ENCODE measurements around the gene COL18A1.
"Not testable (repeated sequence)": the region's sequence is repeated elsewhere in the genome, so short reads cannot be mapped to it uniquely, and the experiment has no call there.

Gene COL18A1

DNA sequence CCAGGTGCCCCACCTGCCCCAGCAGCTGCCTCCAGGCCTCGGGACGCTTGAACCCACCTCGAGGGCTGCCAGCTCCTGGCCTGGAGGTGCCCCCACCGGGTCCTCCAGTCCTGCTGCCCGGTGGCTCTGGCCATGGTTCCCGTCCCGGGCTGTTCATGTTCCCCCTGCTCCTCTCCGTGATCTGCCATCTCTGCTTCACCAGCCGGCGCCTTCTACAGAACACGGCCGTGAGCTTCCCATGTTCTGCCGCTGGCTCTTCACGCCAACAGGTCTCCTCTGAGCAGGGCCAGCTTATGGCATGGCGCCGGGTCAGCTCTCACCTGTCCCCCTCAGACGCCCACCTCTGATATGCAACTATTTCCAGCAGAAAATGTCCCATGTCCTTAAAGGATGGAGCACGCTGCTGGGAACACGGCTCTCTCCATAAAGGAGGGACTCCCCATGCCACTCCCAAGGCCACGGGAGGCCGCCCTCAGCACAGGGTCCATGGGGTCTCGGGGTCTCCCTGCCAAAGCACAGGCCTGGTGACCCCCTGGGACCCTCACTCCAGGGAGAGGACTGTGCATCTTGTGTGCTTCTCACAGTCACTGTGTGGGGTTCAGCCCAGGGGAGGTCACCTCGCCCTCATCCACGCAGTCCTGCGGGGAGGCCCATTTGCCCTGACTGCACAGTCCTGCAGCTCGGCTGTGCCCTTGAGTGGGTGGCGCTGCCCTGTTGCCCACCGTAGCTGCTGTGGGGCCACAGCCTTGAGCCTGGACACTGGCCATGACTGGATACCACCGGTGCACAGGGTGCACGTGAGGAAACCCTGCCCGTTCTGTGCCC is 36.7 kb downstream of the COL18A1 start:
- no peak for DNase-seq (ENCODE audit: low spot score)

DNA sequence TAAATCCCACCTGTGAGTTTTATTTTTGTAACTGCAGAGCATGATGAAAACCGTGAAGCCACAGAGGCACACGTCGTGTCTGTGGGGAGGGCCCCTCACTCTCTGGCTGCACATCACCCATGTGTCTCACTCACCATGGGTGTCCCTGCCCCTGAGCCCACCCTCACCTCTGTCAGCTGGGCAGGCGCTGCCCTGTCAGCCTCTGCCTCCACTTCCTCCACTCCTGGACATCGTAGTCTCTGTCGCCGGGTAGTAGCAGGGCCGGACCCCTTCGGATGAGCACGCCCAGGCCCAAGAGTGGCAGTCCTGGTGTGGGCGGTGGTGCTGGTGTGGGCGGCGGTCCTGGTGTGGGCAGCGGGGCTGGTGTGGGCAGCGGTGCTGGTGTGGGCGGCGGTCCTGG is 37.3 kb downstream of the COL18A1 start:
- DNase-seq (ENCODE audit: low spot score) = no peak

DNA sequence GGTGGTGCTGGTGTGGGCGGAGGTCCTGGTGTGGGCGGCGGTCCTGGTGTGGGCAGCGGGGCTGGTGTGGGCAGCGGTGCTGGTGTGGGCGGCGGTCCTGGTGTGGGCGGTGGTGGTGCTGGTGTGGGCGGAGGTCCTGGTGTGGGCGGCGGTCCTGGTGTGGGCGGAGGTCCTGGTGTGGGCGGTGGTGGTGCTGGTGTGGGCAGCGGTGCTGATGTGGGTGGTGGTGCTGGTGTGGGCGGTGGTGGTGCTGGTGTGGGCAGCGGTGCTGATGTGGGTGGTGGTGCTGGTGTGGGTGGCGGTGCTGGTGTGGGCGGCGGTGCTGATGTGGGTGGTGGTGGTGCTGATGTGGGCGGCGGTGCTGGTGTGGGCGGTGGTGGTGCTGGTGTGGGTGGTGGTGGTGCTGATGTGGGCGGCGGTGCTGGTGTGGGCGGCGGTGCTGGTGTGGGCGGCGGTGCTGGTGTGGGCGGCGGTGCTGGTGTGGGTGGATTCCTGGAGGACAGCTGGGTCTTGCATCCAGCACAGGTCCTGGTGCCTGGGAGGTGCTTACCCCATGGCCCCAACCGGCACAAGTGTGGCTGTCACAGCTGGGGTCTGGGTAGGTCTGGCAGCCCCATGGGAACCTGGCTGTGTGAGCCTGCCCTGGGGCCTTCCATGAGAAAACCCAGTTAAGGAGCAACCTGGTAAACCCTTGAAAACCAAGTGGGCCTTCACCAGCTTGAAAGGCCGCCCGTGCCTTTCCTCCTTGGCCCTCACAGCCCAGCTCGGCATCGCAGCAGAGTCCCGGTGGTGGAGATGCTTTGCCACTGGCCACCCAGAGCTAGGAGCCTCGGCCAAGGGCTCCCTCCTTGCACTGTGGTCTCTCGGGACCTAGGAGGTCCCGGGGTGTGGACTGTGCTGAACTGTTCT is 38.0 kb downstream of the COL18A1 start:
- DNase-seq (ENCODE audit: low spot score) = not testable (repeated sequence)

DNA sequence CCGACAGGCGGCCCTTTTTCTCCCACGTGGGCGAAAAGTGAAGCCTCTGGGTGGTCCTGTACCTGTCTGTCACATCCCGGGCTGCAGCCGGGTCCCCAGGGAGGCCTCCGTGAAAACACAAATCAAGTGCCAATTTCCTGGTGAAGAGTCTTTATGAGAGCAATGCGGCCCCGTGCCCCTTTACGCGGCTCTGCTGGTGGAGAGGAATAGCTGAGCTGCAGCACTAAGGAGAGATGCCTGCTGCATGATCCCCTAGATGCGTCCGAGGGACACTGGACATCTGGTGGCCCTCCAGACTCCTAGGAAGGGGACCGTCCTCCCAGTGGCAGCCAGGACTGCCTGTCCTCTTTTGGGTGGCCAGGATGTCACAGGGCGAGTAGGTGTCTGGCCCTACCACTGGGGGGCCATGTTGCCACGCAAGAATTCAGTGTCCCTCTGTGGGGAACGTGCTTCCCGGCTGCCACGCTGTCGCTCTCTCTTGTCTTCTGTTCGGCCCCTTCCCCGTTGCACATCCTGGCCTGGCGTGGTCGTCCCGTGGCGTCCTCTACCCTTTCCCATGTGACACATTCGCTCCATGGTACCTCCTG is 38.7 kb downstream of the COL18A1 start:
- DNase-seq (ENCODE audit: low spot score) = no peak

DNA sequence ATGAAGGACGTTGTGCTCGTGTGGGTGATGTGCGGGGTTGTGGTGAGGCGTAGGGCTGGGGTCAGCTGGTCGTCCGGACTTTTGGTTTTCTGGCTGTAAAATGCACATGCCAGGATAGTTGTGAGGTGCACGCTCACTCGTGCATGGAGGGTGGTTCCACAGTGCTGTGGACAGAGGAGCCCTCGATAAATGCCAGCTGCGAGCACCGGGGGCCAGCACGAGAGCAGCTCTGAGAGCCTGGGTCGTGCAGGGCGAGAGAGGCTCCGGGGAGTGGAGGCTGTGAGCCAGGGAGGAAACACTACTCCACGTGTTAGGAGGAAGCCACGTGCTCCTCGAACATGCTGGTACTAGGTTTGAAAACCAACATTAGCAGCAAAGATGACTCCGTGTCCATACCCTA is 39.4 kb downstream of the COL18A1 start:
- no peak for DNase-seq (ENCODE audit: low spot score)

DNA sequence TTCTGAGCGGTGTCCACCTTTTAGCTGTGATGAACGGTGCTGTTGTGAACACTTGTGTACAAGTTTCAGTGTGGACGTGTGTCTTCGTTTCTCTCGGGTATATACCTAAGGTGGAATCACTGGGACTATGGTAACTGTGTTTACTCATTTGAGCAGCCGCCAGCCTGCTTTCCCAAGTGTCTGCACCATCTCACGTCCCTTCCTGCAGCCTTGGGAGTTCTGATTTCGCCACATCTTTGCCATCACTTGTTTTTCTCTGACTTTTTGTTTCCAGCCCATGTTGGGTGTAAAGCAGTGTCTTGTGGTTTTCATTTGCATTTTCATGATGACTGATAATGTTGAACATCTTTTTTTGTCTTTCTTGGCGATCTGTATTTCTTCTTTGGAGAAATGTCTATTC is 40.4 kb downstream of the COL18A1 start:
- no peak for DNase-seq (ENCODE audit: low spot score)

DNA sequence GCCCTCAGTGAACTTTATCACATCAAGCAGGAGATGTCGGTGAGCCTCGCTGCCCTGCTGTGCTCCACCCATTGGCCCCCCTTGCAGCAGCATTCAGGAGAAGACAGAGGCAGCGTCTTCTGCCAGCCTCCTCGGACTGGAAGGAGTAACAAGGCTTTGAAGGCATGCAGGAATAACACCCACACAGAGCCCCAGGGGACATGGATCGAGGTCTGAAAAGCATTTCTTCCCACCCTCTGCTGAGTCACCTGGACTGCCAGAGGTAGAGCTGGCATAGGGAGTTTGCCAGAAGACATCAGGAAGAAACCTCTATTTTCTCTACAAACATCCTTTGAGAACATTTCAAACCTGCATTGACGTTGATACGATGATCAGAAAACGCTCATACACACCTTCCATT is 42.9 kb downstream of the COL18A1 start:
- no peak for DNase-seq (ENCODE audit: low spot score)

DNA sequence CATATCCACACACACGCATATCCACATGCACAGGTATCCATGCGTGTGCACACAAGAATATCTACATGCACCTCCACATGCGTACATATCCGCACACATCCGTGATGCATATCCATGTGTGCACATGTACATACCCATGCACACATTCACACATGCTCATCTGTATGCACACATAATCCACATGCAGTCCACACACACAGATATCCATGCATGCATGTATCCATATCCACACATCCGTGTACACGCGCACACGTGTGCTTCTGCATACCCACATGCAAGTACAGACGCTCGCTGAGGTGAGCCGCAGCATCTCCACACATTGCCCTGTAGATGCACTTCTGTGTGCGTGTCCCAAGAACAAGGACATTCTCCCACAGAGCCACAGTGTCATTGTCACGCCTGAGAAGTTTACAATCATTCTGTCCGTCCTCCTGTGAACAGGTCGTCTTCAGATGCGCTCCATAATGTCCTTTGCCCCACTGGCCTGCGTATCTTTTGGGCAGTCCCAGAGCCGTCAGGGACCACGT is 43.4 kb downstream of the COL18A1 start:
- DNase-seq (ENCODE audit: low spot score) = no peak

DNA sequence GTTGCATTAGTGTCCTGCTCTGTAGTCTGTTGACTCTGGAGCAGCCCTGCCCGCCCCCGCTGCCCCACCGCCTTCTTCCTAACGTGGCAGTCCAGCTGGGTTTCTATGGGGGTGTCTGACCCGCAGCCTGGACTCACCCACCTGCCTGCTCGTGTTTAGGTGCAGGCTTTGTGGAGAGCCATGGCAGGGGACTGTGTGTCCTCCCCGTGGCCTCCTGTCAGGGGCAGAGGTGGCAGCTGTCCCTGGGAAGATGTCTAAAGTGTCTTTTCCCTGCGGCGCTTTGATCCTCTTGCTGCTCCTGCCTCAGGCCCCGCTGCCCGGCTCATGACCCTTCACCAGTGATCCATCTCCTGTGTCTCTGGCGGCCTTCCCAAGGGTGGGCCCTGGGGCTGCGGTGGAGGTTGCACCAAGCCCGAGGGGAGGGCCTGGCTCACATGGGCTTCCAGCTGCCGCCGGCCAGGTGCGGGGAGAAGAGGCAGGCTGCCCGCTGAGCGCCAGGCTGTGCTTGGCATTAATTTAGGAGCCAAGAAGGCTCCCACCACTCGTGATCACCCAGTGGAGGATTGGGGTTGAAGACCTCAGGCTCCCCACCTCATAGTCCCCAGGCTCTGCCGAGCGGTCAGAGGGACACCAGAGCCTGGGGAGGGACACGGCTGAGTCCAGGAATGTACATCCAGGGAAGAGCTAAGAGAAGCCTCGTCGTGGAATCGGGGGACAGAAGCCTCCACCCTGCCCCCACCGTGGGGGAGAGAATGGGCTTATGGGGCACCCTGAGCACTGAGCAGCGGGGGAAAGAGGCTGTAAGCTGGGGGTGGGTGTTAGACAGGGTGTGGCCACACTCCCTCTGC is 44.1 kb downstream of the COL18A1 start:
- DNase-seq (ENCODE audit: low spot score) = no peak

DNA sequence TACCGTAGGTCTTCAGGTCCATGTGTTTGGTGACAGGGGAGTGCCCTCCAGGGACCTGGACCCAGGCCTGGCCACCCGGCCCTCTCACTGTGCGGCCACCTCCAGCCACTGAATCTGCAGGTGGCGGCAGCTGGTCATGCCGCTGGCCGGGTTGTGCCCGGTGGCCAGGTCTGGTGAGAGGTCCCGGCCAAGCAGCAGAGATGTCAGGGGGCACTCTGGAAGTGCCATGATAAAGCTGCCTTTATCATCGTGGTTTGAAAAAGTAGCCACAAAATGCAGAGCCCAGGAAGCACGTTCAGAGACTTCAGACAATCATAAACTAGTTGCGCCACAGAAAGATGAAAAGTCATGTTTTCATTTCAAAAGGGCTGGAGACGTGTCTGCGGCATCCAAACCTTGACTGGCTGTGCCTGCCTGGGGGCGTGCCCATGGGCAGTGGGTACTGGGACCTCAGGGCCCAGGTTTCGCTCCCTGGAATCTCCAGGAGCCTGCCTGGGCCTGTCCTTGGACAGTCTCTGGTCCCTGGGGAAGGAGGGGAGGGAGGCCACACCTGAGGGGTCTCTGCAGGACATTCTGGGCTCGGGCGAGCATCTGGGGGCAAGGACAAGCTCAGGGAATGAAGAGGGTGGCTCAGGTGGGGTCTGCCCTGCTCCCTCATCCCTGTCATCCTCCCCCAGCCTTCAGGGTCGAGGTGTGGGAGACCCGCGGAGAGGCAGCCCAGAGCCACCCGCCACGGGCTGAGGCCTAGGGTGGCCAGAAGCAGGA is 44.9 kb downstream of the COL18A1 start:
- DNase-seq (ENCODE audit: low spot score) = no peak

DNA sequence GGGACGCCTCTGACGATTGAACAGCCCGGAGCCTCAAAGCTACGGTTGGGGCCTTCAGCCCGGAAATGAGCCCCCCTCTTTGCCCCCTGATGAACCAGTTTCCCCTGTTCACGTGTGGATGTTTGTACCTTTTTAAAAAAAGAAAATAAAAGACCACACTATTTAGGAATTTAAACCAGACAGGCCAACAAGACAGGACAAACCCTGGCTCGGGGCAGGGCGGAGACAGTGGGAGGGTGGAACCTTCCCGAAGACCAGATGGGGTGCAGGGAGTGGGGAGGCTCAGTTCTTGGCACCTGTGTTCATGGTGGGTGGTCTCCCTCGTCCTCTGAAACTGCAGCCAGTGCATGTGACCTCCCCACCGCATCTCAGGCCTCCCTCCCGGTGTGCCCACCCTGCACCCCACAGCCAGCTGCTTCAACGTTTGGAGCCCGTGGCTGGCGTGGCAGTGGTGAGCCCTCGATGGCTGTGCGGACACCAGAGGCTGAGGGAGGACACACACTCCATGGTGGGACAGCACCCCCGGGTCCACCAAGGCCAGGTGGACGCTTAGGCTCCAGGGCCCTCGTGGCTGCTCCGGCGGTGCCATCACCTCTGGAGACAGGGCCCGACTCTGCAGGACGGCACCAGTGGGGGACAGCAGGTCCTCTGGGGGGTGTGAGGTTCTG is 45.6 kb downstream of the COL18A1 start:
- DNase-seq (ENCODE audit: low spot score) = no peak

DNA sequence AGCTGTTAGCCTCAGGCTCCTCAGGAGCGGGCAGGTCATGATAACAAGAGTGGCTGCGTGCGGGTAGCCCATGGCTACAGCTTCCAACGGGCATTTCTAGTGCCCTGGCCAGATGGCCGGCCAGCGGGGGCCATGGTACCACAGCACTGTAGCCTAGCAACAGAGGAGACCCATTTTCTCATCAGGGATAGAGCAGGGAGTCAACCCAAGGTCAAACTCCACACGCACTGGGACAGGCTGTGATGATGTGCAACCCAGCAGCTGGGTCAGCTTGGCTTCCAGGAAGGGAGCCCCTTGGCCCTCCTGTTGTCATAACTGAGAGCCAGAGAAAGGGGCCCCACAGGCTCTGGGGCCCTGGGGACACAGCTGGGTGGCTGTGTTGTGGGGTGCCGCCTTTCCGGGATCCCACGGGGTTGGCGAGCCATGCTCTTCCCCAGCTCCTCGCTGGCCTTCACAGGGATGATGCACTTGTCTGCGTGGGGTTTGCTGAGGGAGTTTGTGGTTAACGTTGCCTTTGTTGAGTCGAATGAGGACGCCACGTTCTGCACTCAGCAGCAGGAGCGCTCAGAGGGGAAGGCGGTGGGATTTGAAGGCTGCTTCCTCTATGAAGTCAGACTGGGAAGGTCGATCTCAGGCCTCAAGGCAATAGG is 46.3 kb downstream of the COL18A1 start:
- DNase-seq (ENCODE audit: low spot score) = no peak

DNA sequence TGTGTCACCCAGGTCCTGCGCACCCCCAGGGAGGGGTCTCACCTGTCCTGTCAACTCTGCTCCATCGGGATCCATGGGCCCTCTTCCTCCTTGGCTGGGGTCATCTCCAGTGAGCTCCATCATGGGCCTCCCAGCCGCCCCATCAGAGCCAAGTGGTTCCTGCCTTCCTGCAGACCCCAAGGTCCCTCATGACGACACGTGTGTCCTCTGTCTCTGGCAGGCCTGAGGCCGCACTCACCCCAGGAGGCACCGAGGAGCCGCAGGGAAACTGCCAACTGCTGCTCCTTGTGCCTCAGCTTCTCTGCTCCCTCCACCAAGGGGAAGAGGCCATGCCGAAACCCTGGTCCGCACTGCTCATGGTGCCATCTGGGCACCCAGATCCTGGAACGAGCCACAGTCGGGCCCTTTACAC is 46.8 kb downstream of the COL18A1 start:
- no peak for DNase-seq (ENCODE audit: low spot score)

DNA sequence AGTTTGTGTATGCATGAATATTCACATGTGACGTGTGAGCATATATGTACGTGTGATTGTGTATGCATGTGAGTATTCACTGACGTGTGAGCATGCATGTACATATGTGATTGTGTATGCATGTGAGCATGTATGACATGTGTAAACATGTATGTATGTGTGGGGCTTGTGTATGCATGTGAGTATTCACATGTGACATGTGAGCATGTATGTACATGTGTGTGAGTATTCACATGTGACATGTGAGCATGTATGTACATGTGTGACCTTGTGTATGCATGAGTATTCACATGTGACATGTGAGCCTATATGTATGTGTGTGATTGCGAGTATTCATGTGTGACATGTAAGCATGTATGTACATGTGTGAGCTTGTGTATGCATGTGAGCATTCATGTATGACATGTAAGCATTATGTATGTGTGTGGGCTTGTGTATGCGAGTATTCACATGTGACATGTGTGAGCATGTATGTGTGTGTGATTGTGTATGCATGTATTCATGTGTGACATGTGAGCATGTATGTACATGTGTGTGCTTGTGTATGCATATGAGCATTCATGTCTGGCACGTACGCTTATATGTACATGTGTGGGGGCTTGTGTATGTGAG is 47.8 kb downstream of the COL18A1 start:
- no peak for DNase-seq (ENCODE audit: low spot score)

DNA sequence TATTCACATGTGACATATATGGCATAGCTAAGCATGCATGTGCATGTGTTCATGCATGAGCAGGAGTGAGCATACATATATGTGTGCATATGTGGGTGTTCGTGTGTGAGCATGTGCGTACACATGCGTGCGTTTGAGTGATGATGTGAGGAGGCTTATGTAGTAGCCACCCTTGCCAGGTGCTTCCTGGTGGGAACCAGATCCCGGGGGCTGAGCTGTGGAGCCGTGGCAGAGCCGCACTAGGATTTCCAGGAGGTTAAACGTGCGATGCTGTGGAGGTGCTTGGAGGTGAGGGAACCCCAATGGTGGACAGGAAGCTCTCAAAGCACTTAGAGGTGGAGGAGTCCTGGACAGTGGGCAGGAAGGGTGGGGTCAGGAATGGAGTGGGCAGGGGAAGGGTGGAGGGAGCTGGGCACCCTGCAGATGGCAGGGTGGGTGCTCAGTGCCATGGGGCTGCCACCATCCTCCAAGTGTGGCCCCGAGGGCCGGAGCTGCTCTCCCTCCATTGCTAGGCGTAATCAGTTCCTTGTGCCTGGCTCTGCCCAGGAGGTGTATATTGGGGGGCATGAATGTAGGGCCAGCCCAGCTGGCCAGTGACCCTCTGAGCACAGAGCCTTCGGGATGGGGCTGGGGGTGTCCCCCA is 48.5 kb downstream of the COL18A1 start:
- DNase-seq (ENCODE audit: low spot score) = no peak

DNA sequence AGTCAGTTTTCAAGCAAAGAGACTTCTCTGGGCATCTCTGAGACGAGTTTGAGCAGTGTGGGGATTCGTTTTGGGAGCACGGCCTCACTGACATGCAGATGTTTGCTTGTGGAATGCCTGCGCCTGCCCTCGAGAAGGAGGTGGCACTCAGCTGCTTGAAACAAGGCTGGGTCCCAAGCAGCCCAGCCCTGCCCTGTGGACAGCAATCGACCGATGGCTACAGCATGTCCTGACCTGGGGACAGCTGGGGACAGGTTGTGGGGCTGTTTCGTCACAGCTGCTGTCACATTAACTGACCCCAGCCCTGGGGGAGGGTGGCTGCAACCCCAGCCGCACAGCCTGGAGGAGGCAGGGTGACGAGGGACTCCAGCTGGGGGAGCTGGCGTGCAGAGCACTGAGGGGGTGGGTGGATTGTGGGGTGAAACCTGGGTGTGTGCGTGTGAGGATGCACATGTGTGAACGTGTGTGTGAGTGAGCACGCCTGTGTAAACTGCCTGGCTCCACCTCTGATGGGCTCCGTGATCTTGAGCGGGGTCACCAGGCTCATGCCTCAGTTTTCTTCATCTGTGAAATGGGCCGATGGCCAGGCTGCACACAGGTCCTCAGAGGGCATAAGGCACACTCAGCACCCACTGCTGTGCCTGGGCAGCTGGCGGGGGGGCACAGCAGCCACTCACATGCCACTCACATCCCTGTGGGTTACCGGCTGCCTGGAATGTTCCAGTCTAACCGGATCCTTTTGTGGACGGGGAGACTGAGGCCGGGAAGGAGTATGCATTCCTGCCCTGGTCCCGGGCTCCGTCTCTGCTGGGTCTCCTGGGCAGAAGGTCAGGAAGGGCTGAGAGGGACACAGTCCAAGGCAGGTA is 49.3 kb downstream of the COL18A1 start:
- DNase-seq (ENCODE audit: low spot score) = no peak

DNA sequence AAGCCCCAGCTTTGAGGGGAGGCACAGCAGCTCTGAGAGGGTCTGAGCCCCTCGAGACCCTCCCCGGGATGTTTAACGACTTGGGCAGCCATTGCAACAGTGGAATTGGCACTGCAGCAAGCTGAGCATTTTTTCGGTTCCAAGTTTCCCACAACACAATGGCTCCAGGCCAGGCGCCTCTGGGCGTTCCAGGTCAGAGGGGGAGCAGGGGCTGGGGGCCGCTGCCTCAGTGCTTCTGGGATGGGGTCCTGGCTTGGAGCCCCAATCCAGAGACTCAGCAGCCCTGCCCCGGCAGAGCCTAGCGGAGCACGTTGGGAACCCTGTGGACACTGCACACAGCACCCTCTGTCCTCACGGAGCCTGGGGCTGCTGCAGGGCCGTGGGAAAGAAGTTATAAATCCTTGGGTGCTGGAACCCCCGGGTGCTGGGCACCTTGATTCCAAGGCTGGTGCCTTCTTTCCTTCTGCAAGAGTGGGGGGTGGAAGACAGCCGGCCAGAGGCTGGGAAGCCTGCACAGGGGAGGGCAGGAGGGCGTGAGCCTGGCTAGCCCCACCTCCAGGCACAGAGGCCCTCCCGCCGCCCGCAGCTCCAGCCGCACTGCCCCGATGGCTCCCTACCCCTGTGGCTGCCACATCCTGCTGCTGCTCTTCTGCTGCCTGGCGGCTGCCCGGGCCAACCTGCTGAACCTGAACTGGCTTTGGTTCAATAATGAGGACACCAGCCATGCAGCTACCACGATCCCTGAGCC is 50.1 kb downstream of the COL18A1 start:
- DNase-seq (ENCODE audit: low spot score) = no peak
